K562 (cell line): ENCODE measurements around the gene ELOVL7. TPM values are rescaled to one million over a fixed set of nuclear protein-coding genes. Genes with fewer than 3 reads are reported as not detected.

Experiments used
- BCOR ChIP-seq: fragments of 450-650 bp; IDR thresholded peaks from 2 replicates; pipeline ENCODE4 v1.6.1; 2016
- BHLHE40 ChIP-seq: IDR thresholded peaks from 2 replicates; pipeline ENCODE4 v1.6.1; 2011; ENCODE audit warnings: low read length, improper control_type of control experiment
- CCAR2 ChIP-seq: fragments of 200-400 bp; formaldehyde crosslinking; IDR thresholded peaks from 2 replicates; pipeline ENCODE4 v1.6.1; 2017; ENCODE audit warnings: mild to moderate bottlenecking, low read depth, low read length
- CEBPG ChIP-seq, 3 experiments: fragments of 200-800 bp in 1 of 3; sonication (Bioruptor generic) in 1 of 3; sonication (generic) in 1 of 3; formaldehyde crosslinking in 1 of 3; IDR thresholded peaks in 2 of 3; conservative IDR thresholded peaks in 1 of 3; 2 replicates each; pipeline versions ENCODE4 v1.6.1 to v1.8.0; 2016 to 2022; ENCODE audit warnings: missing compliant biosample characterization in 2 of 3, missing genetic modification characterization in 2 of 3, mild to moderate bottlenecking in 1 of 3, missing genetic modification reagents in 1 of 3
- DACH1 ChIP-seq: fragments of 450-650 bp; IDR thresholded peaks from 2 replicates; pipeline ENCODE4 v1.6.1; 2018; ENCODE audit not compliant: partially characterized antibody
- HDAC1 ChIP-seq, 2 experiments: fragments of 450-650 bp; IDR thresholded peaks; 2 replicates each; pipeline ENCODE4 v1.6.1; 2016 to 2017; ENCODE audit warnings: inconsistent platforms in 1 of 2, mild to moderate bottlenecking in 1 of 2, moderate library complexity in 1 of 2
- KAT8 ChIP-seq: fragments of 450-650 bp; IDR thresholded peaks from 2 replicates; pipeline ENCODE4 v1.6.1; 2016; ENCODE audit warnings: low read depth, mild to moderate bottlenecking
- PCBP2 ChIP-seq: fragments of 200-400 bp; formaldehyde crosslinking; IDR thresholded peaks from 2 replicates; pipeline ENCODE4 v1.6.1; 2018; ENCODE audit warnings: low read length, low read depth, mild to moderate bottlenecking, moderate library complexity; ENCODE audit not compliant: poor library complexity, severe bottlenecking
- RBM34 ChIP-seq: fragments of 200-400 bp; formaldehyde crosslinking; IDR thresholded peaks from 2 replicates; pipeline ENCODE4 v1.6.1; 2018; ENCODE audit warnings: low read length, borderline replicate concordance; ENCODE audit not compliant: insufficient read depth
- STAT5A ChIP-seq: IDR thresholded peaks from 2 replicates; pipeline ENCODE4 v1.6.1; 2012; ENCODE audit warnings: low read length, inconsistent platforms, borderline replicate concordance
- ZBTB7A ChIP-seq: IDR thresholded peaks from 2 replicates; pipeline ENCODE4 v1.6.1; 2011; ENCODE audit warnings: low read depth, mild to moderate bottlenecking, low read length, moderate library complexity, borderline replicate concordance; ENCODE audit not compliant: control insufficient read depth
- ZFP1 ChIP-seq: fragments of 450-650 bp; formaldehyde crosslinking; IDR thresholded peaks from 2 replicates; pipeline ENCODE4 v1.4.0; 2020; ENCODE audit warnings: mild to moderate bottlenecking, mixed read lengths
- ZNF197 ChIP-seq: fragments of 200-800 bp; sonication (Bioruptor generic); IDR thresholded peaks from 2 replicates; pipeline ENCODE4 v1.6.1; 2016; ENCODE audit warnings: low read depth, missing genetic modification characterization, missing compliant biosample characterization
- ZNF699 ChIP-seq: fragments of 250-450 bp; sonication (Bioruptor Pico); IDR thresholded peaks from 2 replicates; pipeline ENCODE4 v1.8.0; 2021; ENCODE audit warnings: mild to moderate bottlenecking, moderate library complexity; ENCODE audit not compliant: insufficient replicate concordance
- ZNF780A ChIP-seq: fragments of 250-450 bp; sonication (Bioruptor Pico); IDR thresholded peaks from 2 replicates; pipeline ENCODE4 v1.5.0; 2021; ENCODE audit warnings: mild to moderate bottlenecking
- polyA plus RNA-seq, 8 experiments: library from polyadenylated mRNA; depleted of rRNA in 4 of 8; stranded (reverse) in 5 of 8; unstranded in 3 of 8; fragments of >200 nt; fragmentation: Nextera tagmentation in 2 of 8; fragmentation: Illumina TruSeq in 1 of 8; extraction: Ambion mirVana in 2 of 8; extraction: Trizol in 1 of 8; gene quantifications; 2 replicates each; pipeline versions ENCODE4 v1.2.1 to v1.2.3, GENCODE V29; 2011 to 2014; ENCODE audit warnings: inconsistent platforms in 1 of 8, missing spikeins in 1 of 8
- total RNA-seq, 7 experiments: library from RNA; depleted of rRNA in 6 of 7; stranded (reverse); fragments of >200 nt in 6 of 7; fragmentation: Illumina TruSeq in 2 of 7; extraction: Trizol in 2 of 7; gene quantifications; 2 replicates each; pipeline versions ENCODE4 v1.2.1 to v1.2.3, GENCODE V29; 2011 to 2021; ENCODE audit warnings: low replicate concordance in 1 of 7
- TF ChIP-seq, protein P1 (sequence below): conservative IDR thresholded peaks from 2 replicates; pipeline ENCODE4 v1.6.1; 2011; ENCODE audit warnings: low read depth, mild to moderate bottlenecking, low read length; ENCODE audit not compliant: control insufficient read depth
- TF ChIP-seq, protein P2 (sequence below): sonication (generic); formaldehyde crosslinking; IDR thresholded peaks from 2 replicates; pipeline ENCODE4 v1.8.0; 2022; ENCODE audit warnings: missing genetic modification reagents, mild to moderate bottlenecking, moderate library complexity, borderline replicate concordance
- TF ChIP-seq, protein P3 (sequence below): fragments of 200-400 bp; formaldehyde crosslinking; IDR thresholded peaks from 2 replicates; pipeline ENCODE4 v1.6.1; 2017; ENCODE audit warnings: mild to moderate bottlenecking, low read depth, low read length, moderate library complexity
- TF ChIP-seq, protein P4 (sequence below), 2 experiments: fragments of 450-650 bp; IDR thresholded peaks; 2 replicates each; pipeline ENCODE4 v1.6.1; 2016
- TF ChIP-seq, protein P5 (sequence below): IDR thresholded peaks from 2 replicates; pipeline ENCODE4 v1.6.1; 2011; ENCODE audit not compliant: insufficient read length; ENCODE audit errors: extremely low read depth

ELOVL7 gene
- total and polyA plus RNA-seq, 9 of the 15 experiments (the other 6 are each of a cell fraction or from before 2014, with no cell fraction given): 4.5 to 12.3 (median 6.9) TPM

DNA sequence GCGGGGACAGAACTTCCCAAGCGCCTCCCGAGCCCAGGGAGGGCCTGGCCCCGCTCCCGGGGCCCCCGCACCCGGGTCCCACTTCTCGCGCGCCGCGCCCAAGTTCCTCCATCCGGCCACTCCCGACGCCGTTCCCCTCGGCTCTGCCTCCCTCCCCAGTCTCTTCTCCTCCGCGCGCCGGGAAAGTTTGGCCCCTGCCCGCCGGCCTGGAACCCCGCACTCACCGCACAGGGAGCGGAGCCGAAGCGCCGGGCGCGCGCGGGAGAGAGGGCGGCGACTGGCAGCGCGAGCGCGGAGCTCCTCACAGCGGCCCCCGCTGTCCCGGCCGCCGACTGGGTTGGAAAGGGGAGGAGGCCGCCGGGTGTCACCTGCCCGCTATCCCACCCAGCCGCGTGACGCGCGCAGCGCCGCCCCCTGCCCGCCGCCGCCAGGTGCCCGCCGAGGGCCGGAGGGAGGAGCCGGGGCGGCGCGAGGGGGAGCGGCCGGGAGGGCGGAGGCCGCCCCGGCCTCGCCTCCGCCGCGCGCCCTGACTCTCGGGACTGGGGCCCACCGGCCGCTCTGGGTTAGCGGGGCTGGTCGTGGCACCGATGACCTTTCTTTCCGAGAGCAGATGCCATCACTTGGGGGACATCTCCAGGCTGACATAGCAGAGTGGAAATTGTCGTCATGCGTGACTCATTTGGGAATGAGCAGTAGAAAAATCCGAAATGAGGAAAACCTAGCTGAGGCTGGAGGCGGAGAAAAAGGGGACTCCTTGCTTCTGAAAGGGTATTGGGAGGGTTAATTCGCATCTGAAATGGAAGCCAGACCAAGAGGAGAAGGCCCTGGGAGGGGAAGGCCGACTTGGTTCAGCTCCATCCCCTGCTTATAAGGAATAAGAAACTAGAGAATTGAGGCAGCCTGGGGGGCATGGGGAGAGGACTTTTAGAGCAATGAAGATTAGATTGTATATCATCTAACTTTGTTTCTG lies at the start of gene ELOVL7 (continued):
- TF ChIP-seq ZNF699 (CRISPR knock-in tag): no peak
- TF ChIP-seq, protein P1, sequence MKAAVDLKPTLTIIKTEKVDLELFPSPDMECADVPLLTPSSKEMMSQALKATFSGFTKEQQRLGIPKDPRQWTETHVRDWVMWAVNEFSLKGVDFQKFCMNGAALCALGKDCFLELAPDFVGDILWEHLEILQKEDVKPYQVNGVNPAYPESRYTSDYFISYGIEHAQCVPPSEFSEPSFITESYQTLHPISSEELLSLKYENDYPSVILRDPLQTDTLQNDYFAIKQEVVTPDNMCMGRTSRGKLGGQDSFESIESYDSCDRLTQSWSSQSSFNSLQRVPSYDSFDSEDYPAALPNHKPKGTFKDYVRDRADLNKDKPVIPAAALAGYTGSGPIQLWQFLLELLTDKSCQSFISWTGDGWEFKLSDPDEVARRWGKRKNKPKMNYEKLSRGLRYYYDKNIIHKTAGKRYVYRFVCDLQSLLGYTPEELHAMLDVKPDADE: no peak
- no peak for TF ChIP-seq KAT8
- no peak for TF ChIP-seq BCOR
- no peak for TF ChIP-seq PCBP2
- peak; percentile 74; the same call in 1 of the 2 replicates for TF ChIP-seq ZBTB7A
- TF ChIP-seq BHLHE40: peak; percentile 68
- no peak for TF ChIP-seq RBM34
- TF ChIP-seq DACH1: no peak
- no peak for TF ChIP-seq STAT5A
- TF ChIP-seq, protein P2, sequence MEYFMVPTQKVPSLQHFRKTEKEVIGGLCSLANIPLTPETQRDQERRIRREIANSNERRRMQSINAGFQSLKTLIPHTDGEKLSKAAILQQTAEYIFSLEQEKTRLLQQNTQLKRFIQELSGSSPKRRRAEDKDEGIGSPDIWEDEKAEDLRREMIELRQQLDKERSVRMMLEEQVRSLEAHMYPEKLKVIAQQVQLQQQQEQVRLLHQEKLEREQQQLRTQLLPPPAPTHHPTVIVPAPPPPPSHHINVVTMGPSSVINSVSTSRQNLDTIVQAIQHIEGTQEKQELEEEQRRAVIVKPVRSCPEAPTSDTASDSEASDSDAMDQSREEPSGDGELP: peak; percentile 33; the same call in 1 of the 2 replicates
- no peak for TF ChIP-seq ZNF197 (CRISPR knock-in tag)
- no peak for TF ChIP-seq ZFP1 (CRISPR knock-in tag)
- no peak for TF ChIP-seq ZNF780A (CRISPR knock-in tag)
- no peak for TF ChIP-seq HDAC1 (IDR thresholded peaks at IDR 0.05)
- TF ChIP-seq CCAR2: no peak
- TF ChIP-seq, protein P3, sequence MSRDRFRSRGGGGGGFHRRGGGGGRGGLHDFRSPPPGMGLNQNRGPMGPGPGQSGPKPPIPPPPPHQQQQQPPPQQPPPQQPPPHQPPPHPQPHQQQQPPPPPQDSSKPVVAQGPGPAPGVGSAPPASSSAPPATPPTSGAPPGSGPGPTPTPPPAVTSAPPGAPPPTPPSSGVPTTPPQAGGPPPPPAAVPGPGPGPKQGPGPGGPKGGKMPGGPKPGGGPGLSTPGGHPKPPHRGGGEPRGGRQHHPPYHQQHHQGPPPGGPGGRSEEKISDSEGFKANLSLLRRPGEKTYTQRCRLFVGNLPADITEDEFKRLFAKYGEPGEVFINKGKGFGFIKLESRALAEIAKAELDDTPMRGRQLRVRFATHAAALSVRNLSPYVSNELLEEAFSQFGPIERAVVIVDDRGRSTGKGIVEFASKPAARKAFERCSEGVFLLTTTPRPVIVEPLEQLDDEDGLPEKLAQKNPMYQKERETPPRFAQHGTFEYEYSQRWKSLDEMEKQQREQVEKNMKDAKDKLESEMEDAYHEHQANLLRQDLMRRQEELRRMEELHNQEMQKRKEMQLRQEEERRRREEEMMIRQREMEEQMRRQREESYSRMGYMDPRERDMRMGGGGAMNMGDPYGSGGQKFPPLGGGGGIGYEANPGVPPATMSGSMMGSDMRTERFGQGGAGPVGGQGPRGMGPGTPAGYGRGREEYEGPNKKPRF: no peak
- TF ChIP-seq, protein P4, sequence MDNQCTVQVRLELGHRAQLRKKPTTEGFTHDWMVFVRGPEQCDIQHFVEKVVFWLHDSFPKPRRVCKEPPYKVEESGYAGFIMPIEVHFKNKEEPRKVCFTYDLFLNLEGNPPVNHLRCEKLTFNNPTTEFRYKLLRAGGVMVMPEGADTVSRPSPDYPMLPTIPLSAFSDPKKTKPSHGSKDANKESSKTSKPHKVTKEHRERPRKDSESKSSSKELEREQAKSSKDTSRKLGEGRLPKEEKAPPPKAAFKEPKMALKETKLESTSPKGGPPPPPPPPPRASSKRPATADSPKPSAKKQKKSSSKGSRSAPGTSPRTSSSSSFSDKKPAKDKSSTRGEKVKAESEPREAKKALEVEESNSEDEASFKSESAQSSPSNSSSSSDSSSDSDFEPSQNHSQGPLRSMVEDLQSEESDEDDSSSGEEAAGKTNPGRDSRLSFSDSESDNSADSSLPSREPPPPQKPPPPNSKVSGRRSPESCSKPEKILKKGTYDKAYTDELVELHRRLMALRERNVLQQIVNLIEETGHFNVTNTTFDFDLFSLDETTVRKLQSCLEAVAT (IDR thresholded peaks at IDR 0.05): no peak; a peak in 1 of 4 replicates
- TF ChIP-seq, protein P5, sequence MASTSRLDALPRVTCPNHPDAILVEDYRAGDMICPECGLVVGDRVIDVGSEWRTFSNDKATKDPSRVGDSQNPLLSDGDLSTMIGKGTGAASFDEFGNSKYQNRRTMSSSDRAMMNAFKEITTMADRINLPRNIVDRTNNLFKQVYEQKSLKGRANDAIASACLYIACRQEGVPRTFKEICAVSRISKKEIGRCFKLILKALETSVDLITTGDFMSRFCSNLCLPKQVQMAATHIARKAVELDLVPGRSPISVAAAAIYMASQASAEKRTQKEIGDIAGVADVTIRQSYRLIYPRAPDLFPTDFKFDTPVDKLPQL: no peak
- TF ChIP-seq CEBPG (CRISPR knock-in tag; IDR thresholded peaks at IDR 0.05): no peak
- TF ChIP-seq CEBPG (tag; conservative IDR thresholded peaks at IDR 0.05 in 1 of 2, IDR thresholded peaks at IDR 0.05 in 1 of 2): no peak
